ENCODE data around the gene YIPF7. TPM values are rescaled to one million over a fixed set of nuclear protein-coding genes. Genes with fewer than 3 reads are reported as not detected.
A peak's percentile ranks its signal among the peaks of the same experiment; 100 is the strongest.

YIPF7 gene
- total RNA-seq, 1 donor from 2014 or later: not detected

- no peaks in the 10 kb centered on the region for H3K9me3 Mint-ChIP-seq
Measured at GRCh38 chr4:44623676-44624075, 27.7 kb downstream of the YIPF7 start.

GRCh38 chr4:44616621-44617020, 34.8 kb downstream of the YIPF7 start:
- no peaks in the 10 kb centered on the region for H3K36me3 Mint-ChIP-seq
- H3K4me3 Mint-ChIP-seq: no peak overlapping the region
- no peaks in the 10 kb centered on the region for H3K27me3 Mint-ChIP-seq
- no peak for DNase-seq (ENCODE audit: extremely low spot score, unreplicated experiment)
- no peaks in the 10 kb centered on the region for H3K9me3 Mint-ChIP-seq
- TF ChIP-seq, protein P1, sequence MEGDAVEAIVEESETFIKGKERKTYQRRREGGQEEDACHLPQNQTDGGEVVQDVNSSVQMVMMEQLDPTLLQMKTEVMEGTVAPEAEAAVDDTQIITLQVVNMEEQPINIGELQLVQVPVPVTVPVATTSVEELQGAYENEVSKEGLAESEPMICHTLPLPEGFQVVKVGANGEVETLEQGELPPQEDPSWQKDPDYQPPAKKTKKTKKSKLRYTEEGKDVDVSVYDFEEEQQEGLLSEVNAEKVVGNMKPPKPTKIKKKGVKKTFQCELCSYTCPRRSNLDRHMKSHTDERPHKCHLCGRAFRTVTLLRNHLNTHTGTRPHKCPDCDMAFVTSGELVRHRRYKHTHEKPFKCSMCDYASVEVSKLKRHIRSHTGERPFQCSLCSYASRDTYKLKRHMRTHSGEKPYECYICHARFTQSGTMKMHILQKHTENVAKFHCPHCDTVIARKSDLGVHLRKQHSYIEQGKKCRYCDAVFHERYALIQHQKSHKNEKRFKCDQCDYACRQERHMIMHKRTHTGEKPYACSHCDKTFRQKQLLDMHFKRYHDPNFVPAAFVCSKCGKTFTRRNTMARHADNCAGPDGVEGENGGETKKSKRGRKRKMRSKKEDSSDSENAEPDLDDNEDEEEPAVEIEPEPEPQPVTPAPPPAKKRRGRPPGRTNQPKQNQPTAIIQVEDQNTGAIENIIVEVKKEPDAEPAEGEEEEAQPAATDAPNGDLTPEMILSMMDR (conservative IDR thresholded peaks at IDR 0.05): no peak
- no peaks in the 10 kb centered on the region for H3K4me1 Mint-ChIP-seq (ENCODE audit: unreplicated experiment)
- no peak overlapping the region for H3K27ac Mint-ChIP-seq

More at GRCh38 chr4:44623676-44624075, 27.7 kb downstream of the YIPF7 start:
- Mint-ChIP-seq H3K27ac (no peak overlapping the region), H3K27me3 (no peaks in the 10 kb centered on the region), H3K4me3 (no peak overlapping the region), H3K36me3 (no peaks in the 10 kb centered on the region), H3K4me1 (ENCODE audit: unreplicated experiment) (no peaks in the 10 kb centered on the region)
- TF ChIP-seq, protein P1 (conservative IDR thresholded peaks at IDR 0.05): no peak
- DNase-seq (ENCODE audit: extremely low spot score, unreplicated experiment): no peak

GRCh38 chr4:44583393-44583792, 68.0 kb downstream of the YIPF7 start:
- H3K9me3 Mint-ChIP-seq: no peaks in the 10 kb centered on the region
- no peaks in the 10 kb centered on the region for H3K27me3 Mint-ChIP-seq
- TF ChIP-seq, protein P1 (conservative IDR thresholded peaks at IDR 0.05): peak; percentile 36
- H3K4me3 Mint-ChIP-seq: no peak overlapping the region
- no peaks in the 10 kb centered on the region for H3K4me1 Mint-ChIP-seq (ENCODE audit: unreplicated experiment)
- H3K36me3 Mint-ChIP-seq: no peaks in the 10 kb centered on the region
- no peak overlapping the region for H3K27ac Mint-ChIP-seq
- DNase-seq (ENCODE audit: extremely low spot score, unreplicated experiment): no peak

DNA sequence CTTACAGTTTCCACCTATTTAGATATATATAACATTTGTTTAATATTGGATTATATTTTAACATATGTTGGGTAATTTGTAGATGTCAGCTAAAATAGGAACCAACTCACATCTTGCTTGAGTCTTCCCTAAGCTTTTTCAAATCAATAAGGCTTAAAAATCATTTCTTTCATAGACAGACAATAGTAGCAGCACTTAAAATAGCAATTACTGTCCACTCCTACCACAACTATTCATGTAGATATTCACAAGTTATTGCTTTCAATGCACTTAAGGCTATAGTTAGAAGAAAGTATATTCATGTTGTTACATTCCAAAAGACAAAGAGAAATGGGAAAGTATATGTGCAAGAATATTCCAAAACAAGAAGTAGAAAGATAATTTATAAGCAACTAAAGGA, 71.2 kb downstream of the YIPF7 start:
- TF ChIP-seq, protein P1 (conservative IDR thresholded peaks at IDR 0.05): no peak
- no peaks in the 10 kb centered on the region for H3K4me1 Mint-ChIP-seq (ENCODE audit: unreplicated experiment)
- DNase-seq (ENCODE audit: extremely low spot score, unreplicated experiment): no peak
- H3K4me3 Mint-ChIP-seq: no peak overlapping the region
- no peak overlapping the region for H3K27ac Mint-ChIP-seq
- no peaks in the 10 kb centered on the region for H3K36me3 Mint-ChIP-seq
- no peaks in the 10 kb centered on the region for H3K27me3 Mint-ChIP-seq
- H3K9me3 Mint-ChIP-seq: no peaks in the 10 kb centered on the region

DNA sequence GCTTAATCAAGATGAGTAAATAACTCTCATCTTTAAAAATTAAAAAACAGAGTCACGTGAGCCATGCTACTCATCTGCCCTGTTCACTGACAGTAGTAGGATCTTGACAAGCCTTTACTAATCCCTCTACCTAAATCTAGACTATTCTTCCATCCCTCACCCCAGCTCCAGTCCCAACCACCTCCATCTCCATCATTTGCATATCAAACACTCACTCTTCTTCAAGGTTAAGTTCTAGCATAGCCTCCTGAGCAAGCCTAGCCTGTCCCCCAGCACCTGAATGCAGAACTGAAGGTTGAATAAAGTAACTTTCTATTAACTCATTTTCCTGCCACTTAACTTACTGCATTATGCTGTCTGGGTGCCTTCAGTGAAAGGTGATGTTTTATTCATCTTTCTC, 72.5 kb downstream of the YIPF7 start:
- no peaks in the 10 kb centered on the region for H3K9me3 Mint-ChIP-seq
- no peaks in the 10 kb centered on the region for H3K27me3 Mint-ChIP-seq
- no peak overlapping the region for H3K27ac Mint-ChIP-seq
- no peak for DNase-seq (ENCODE audit: extremely low spot score, unreplicated experiment)
- no peak overlapping the region for H3K4me3 Mint-ChIP-seq
- no peaks in the 10 kb centered on the region for H3K4me1 Mint-ChIP-seq (ENCODE audit: unreplicated experiment)
- no peaks in the 10 kb centered on the region for H3K36me3 Mint-ChIP-seq
- TF ChIP-seq, protein P1 (conservative IDR thresholded peaks at IDR 0.05): no peak

Other genes starting within 250 kb of the YIPF7 start
- gene KCTD8, start 202.8 kb downstream of the YIPF7 start, total RNA-seq (ENCODE audit: low replicate concordance): 0.85 and 0.88 TPM in 2 replicates
- 25.6 and 27.8 TPM in 2 replicates for gene GUF1, start 26.8 kb upstream of the YIPF7 start, total RNA-seq (ENCODE audit: low replicate concordance)
- gene GNPDA2, start 74.9 kb upstream of the YIPF7 start, total RNA-seq (ENCODE audit: low replicate concordance): 10.1 and 12.0 TPM in 2 replicates